ENCODE data around the gene HDHD3.

The HDHD3 gene

DNA sequence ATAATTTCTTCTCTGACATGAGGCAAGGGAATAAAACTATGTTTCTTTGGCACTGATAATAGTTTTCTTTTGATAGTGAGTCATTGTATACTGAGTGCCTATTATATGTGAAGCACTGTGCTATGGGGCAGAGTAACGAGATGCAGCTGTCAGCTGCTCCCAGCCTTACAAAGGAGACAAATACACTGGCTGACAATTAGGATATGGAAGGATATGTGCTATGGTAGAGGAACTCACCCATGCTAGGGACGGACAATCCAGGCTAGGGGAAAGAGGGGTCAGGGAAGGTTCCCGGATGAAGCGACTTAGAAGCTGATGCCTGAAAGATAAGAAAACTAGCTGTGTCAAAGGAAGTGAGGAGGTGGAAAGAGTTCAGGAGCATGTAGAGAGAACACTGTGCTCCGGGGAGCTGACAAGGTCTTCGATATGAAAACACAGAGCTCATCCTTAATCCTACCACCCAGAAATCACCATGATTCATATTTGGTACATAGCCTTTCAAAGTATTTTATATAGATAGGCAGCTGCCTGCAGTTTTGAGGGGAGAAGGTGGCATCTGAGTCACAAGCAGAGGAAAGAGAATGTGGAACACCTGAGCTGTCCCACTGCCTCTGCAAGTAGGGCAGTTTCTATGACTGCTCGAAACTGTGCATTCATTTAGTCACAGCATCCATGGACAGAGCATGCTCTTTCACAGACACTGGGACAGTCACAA lies 15.3 kb downstream of the HDHD3 start:
- no peak for FAIRE-seq

DNA sequence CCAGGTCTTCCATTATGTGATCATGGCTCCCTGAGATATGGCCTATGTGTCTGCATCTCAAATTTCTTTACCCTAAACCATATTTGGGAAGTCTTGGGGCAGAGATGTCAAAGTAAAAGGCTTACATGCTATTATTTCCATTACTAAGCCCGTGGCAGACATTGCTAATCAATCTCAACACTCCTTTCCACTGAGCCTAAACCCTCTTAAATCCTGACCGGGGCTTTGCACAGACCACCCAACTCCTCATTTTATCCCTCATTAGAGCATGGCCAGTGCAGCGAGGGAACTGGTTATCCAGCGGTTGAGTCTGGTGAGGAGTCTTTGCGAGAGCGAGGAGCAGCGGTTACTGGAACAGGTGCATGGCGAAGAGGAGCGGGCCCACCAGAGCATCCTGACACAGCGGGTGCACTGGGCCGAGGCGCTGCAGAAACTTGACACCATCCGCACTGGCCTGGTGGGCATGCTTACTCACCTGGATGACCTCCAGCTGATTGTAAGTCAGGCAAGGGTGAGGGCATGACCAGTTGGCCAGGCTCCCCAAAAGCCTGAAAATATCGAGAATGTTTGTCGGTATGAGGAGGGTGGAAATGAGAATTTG lies 16.4 kb downstream of the HDHD3 start:
- no peak for FAIRE-seq

- FAIRE-seq = no peak
Observed at GRCh38 chr9:113359385-113359784, 17.4 kb downstream of the HDHD3 start.

DNA sequence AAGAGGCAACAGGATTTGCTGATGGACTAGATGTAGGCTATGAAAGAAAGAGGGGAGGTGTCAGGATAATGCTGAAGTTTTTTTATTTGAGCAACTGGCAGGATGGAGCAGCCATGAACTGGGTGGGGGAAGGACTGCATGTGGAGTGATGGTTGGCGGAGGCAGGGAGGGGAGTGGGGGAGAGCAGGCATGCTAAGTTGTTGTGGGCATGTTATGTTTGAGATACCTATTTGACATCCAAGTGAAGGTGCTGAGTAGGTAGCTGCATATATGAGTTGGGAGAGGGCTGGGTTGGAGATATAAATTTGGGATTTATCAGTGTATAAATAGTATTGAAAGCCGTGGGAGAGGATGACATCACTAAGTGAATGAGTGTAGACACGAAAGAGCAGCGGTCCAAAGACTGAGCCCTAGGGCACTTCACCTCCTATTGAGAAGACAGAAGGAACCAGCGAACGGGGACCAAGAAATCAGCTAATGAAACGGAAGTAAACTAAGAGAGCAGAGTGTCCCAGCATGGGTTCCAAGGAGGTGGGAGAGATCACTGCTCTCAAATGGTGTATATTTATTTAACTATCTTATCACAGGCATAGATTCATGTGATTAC lies 20.0 kb downstream of the HDHD3 start:
- FAIRE-seq = no peak

DNA sequence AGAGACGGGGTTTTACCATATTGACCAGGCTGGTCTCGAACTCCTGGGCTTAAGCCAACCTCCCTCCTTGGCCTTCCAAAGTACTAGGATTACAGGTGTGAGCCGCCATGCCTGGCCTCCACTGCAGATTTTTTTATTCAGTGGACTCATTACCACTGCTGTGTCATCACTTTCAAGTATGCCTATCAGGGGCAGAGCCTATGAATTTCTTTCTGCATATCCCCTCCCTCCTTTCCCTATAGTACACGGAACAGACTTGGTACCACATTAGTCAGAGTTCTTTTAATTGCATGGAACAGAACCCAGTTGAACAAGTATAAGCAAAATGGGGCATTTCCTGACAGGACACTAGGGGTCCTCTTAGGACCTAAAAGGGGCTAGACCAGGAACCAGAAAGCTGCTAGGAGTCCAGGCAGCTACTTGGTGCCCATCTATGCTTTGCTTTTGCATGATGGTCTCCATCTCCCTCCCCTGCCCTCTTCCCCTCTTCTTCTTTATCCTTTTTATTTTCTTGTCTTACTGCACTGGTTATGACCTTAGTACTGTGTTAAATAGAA lies 21.7 kb downstream of the HDHD3 start:
- FAIRE-seq = no peak

- FAIRE-seq = no peak
Observed at GRCh38 chr9:113352411-113352810, 24.4 kb downstream of the HDHD3 start.

- FAIRE-seq = no peak
Observed at GRCh38 chr9:113352006-113352405, 24.8 kb downstream of the HDHD3 start.

DNA sequence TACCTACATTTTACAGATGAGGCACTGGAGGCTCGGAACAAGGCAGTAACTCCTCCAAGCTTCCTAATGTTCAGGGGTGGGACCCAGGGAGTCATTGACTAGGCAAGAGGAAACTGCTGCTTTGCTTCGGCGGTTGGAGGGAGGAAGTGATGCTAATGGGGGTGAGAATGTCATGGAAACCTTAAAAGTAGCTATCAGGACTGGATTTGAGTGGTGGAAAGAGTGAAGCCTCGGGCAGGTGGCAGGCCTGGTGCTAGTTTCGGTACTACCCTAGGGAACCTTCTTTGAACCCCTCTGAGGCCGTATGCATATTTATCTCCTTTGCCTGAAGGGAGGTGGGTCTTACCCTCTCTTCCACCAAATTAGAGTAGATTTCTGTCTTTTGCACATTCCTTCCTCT lies 25.8 kb downstream of the HDHD3 start:
- FAIRE-seq = no peak

- FAIRE-seq = no peak
Observed at GRCh38 chr9:113350107-113350661, 26.6 kb downstream of the HDHD3 start.

GRCh38 chr9:113349445-113350094 lies 27.2 kb downstream of the HDHD3 start, which contains the start of gene BSPRY:
Gene BSPRY (plus strand): TSS chr9:113349541. CDS start chr9:113349580, 39 bp downstream.
- no peak for FAIRE-seq

- no peak for FAIRE-seq
Observed at GRCh38 chr9:113349066-113349444, 27.7 kb downstream of the HDHD3 start.

- no peak for FAIRE-seq
Observed at GRCh38 chr9:113348437-113348836, 28.3 kb downstream of the HDHD3 start.

DNA sequence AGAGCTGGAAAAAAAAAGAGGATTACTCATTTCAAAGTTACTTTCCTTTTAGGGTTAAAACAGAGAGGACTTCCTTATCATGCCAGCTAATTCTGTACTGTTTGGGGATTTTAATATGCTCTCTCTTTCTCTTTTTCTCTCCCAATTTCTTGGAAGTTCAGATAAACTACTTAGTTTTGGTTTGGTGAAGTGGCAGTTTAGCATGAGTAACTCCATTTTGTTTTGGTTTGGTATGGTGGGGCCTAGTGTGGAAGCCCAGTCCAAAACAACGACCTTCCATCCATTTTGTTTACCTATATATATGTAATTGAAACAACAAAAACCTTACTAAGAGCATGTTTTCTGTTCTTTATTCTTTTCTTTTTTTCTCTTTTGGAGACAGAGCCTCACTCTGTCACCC lies 31.1 kb downstream of the HDHD3 start:
- FAIRE-seq = no peak

DNA sequence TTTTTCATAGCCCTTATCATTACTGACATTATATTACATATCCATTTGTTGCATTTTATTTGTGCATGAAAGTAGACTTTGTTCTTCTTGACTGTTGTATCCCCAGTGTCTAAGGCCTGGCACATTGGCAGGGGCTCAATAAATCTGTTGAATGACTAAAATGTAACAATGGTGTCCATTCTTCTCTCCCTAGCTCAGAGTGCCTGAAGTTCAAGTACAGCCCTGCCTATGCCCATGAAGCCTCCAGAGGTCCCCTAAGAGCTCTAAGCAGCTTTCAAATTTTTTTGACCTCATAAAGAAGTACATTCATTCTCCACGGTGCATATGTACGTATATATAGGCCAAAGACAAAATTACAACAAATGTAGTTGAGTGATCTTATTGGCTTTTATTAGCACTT lies 31.6 kb downstream of the HDHD3 start:
- FAIRE-seq = no peak

DNA sequence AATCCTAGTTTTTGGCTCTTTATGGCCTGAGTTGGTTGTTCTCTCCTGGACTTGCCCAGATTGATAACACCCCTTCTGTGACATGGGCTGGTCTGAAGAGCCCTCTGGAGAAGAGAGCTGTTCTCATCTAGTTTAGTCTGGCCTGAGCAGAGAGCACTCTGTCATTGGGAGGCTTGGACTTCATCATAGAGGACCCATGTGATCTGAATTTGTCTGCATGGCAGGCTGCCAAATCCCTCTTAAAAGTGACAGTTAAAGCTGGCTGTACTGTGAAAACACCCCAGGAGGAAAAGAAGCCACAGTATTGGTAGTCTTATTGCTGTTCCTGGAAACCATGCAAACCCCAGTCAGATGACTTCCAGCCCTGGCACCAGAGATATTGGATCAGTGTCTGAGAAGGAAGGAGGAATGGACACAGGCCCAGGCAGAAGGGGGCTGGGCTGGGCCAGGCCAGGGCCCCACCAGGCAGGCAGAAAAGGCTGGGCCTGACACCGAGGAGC lies 33.0 kb downstream of the HDHD3 start:
- FAIRE-seq = no peak

DNA sequence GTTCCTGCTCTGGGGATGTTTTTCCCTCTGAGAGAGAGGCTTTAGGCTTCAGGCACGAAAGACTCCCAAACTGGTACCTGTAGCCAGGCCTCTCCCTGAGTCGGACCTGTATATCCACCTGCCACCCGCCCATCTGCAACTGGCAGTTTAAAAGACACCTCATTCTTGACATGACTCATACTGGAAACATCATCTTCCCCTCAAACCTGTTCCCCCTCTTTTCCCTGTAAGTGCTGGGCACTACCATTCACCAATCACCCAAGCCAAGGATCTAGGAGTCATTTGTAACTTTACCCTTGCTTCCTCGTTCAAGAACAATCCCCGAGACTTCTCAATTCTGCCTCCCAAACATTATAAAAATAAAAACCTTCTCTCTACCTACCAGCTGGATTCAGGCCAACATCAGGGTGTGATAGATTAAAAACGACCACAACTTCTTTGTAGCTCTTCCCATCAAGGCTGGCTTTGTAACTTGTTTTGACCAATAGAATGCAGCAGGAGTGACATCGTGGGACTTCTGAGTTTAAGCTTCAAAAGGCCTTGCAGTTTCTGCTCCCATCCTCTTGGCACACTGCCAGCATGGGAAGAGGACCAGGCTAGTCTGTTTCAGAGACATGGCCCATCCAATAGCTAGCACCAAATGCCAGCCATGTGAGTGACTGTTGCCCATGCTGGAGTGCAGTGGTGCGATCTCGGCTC lies 34.9 kb downstream of the HDHD3 start:
- FAIRE-seq = no peak

DNA sequence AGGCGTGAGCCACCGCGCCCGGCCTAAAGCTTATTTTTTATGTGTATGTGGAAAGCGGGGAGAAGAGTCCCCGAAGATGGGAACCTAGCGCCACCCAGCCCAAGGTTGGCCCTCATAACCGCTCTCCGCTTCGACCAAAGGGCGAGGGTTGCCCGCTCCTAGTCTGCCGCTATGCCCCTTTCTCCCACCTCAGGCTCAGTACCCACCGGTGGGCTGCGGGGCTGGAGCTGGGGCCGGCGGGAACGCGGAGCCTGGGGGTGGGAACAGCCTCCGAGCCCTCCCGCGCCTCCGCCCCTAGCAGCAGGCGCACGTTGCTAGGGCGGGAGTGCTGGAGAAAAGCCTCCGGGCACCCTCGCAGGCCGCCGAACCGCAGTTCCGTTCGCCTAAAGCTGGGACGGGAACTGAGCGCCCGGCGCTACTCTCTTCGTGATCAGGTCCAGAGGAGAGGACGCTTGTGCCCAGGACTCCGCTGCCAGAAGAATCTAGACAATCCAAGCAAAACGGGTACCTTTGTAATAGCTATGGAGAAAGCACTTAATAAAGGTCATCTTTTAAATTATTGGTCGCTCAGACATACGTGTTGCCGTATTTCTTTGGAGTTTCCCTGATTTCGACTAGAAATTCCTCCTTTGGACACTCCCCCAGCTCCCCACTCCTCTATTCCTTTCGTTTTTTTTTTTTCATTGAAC lies 36.6 kb downstream of the HDHD3 start, which contains the start of gene WDR31:
TSS of gene WDR31 (minus strand) at position 265 of the 689 bp plus-strand sequence. CDS start 8,253 bp downstream, outside the sequence.
- no peak for FAIRE-seq

DNA sequence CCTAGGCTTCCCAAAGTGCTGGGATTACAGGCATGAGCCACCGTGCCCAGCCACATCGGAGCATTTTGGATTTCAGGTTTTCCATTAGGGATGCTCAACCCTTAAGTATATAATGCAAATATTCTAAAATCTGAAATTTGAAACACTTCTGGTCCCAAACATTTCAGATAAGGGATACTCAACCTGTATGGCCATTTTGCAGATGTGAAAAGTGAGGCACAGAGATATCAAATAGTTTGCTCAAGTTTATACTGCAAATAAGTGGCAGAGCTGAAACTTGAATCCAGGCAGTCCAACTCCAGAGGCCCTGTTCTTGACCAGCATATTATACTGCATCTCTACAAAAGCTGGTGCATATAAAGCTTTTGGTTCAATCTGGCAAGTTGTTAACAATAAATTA lies 39.1 kb downstream of the HDHD3 start:
- no peak for FAIRE-seq

DNA sequence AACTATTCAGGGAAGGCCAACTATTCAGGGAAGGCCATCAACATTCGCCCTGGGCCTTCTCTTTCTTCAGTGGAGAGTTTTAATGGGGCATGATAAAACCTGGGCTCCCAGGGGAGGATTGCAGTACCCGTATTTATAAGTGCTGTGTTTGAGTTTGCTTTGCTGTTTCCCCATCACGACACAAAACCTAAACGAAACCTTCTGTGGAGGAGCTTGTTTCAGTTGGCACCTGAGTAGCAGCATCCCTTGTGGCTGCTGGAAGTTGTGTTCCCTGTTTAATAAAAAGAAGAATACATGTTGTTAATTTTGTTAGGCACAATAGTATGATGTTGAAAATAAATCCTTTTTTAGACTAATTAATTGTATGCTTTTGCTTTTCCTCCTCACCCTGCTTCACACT lies 45.0 kb downstream of the HDHD3 start:
- FAIRE-seq = no peak

GRCh38 chr9:113328045-113328782 lies 48.6 kb downstream of the HDHD3 start:
- no peak for FAIRE-seq

- FAIRE-seq = no peak
Observed at GRCh38 chr9:113326230-113326629, 50.6 kb downstream of the HDHD3 start.

Data from colon (tissue), 2 donors.